GM20000 (cell line): ENCODE measurements around the gene RNF40.

Source experiments
- DNase-seq: peaks from one replicate; pipeline ENCODE4 v3.0.0; 2012; ENCODE audit warnings: low spot score
- TF ChIP-seq, protein P1 (sequence below): IDR thresholded peaks from 2 replicates; pipeline ENCODE4 v1.5.1; 2012; ENCODE audit warnings: mild to moderate bottlenecking, control low read depth; ENCODE audit errors: extremely low read depth, missing control alignments

Gene RNF40

DNA sequence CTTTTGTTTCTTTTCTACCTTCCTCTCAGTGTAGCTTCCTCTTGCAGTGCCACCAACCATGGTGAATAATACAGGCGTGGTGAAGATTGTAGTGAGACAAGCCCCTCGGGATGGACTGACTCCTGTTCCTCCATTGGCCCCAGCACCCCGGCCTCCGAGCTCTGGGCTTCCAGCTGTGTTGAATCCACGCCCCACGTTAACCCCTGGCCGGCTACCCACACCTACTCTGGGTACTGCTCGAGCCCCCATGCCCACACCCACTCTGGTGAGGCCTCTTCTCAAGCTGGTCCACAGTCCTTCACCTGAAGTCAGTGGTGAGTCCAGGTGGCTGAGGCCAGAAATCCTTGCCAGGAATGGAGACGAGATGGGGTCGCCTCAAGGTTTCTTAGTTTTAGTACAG is 39.2 kb upstream of the RNF40 start:
- DNase-seq: no peak

DNA sequence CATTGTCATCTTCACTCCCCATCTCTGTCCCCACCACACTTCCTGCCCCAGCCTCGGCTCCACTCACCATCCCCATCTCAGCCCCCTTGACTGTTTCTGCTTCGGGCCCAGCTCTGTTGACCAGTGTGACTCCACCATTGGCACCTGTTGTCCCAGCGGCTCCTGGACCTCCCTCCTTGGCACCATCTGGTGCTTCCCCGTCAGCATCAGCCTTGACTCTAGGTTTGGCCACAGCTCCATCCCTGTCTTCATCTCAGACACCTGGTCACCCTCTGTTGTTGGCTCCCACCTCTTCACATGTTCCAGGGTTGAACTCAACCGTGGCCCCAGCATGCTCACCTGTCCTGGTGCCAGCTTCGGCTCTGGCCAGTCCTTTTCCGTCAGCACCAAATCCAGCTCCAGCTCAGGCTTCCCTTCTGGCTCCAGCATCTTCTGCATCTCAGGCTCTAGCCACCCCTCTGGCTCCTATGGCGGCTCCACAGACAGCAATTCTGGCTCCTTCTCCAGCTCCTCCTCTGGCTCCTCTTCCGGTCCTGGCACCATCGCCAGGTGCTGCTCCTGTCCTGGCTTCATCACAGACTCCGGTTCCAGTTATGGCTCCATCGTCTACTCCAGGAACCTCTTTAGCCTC is 38.3 kb upstream of the RNF40 start:
- TF ChIP-seq, protein P1, sequence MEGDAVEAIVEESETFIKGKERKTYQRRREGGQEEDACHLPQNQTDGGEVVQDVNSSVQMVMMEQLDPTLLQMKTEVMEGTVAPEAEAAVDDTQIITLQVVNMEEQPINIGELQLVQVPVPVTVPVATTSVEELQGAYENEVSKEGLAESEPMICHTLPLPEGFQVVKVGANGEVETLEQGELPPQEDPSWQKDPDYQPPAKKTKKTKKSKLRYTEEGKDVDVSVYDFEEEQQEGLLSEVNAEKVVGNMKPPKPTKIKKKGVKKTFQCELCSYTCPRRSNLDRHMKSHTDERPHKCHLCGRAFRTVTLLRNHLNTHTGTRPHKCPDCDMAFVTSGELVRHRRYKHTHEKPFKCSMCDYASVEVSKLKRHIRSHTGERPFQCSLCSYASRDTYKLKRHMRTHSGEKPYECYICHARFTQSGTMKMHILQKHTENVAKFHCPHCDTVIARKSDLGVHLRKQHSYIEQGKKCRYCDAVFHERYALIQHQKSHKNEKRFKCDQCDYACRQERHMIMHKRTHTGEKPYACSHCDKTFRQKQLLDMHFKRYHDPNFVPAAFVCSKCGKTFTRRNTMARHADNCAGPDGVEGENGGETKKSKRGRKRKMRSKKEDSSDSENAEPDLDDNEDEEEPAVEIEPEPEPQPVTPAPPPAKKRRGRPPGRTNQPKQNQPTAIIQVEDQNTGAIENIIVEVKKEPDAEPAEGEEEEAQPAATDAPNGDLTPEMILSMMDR: no peak
- no peak for DNase-seq

More for the DNA sequence above, 39.2 kb upstream of the RNF40 start:
- TF ChIP-seq, protein P1: no peak

DNA sequence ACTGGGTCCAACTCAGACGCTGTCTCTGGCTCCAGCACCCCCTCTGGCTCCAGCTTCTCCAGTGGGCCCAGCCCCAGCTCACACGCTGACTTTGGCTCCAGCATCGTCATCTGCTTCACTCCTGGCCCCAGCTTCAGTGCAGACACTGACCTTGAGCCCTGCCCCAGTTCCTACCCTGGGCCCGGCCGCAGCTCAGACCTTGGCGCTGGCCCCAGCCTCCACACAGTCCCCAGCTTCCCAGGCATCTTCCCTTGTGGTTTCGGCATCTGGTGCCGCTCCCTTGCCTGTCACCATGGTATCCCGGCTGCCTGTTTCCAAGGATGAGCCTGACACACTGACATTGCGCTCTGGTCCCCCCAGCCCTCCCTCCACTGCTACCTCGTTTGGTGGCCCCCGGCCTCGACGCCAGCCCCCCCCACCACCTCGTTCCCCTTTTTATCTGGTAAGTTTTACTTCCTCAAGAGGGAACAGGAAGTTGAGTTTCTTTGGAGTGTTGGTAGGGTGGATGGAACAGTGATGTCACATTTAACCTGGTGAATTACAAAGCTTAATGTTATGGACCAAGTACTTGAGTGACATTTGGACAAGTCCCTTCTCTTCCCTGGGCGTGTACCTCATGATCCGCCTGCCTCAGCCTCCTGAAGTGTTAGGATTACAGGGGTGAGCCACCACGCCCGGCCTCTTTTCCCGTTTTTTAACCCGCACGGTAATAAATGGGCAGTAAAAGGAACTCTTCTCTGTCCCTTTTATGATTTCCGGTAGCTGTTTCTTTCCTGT is 37.3 kb upstream of the RNF40 start:
- TF ChIP-seq, protein P1: no peak
- no peak for DNase-seq

DNA sequence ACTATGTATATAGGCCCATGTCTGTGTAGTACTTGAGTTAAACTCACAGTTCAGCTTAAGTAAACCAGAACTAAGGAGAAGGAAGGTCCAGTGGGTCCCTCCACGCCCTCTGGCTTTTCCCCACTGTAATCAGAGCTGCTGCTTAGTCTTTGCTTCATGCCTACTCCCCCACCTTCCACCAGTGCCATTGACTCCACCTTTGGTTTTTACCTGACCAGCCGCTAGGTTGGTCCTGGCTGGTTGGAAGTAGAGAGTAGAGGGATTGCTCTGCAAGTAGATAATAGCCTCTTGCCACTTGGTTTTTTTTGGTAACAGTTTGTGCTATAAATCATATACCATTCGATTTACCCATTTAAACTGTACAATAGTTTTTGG is 36.7 kb upstream of the RNF40 start:
- TF ChIP-seq, protein P1: no peak
- no peak for DNase-seq

DNA sequence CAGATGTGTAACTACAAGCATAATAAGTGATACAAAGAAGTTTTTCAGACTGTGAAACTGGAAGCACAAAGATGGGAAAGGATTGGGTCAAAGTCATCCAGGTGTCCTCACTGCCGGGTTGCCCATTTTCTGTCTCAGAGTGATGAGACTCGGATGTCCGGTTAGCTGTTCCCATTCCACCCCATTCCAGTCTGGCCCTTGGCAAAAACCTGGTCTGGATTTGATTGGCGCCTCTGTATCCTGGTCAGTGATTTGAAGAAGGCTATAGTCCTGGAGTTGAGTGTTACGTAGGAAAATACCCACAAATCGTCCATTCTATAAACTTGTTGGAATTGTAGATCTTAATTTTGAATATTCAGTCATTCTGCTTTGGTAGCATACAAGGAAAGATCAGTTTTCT is 33.8 kb upstream of the RNF40 start:
- no peak for DNase-seq
- TF ChIP-seq, protein P1: no peak

DNA sequence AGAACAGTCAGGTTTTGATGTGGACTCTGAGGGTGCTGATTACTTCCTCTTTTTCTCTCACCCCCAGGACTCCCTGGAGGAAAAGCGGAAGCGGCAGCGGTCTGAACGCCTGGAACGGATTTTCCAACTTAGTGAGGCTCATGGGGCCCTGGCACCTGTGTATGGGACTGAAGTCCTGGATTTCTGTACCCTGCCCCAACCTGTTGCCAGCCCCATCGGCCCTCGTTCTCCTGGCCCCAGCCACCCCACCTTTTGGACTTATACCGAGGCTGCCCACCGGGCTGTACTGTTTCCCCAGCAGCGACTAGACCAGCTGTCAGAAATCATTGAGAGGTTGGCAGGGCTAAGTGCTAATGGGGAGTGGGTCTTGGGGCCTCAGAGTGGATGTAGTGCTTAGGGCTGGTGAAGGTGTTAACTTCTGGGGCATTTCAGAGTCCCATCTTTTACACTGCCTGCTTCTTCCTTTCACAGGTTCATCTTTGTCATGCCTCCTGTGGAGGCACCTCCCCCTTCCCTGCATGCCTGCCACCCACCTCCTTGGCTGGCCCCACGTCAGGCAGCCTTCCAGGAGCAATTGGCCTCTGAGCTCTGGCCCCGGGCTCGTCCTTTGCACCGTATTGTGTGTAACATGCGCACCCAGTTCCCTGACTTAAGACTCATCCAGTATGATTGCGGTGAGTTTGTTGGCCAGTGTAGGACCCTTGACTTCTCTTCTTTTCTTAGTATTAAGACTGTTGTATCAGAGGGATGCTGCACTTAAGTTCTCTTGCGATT is 33.0 kb upstream of the RNF40 start:
- DNase-seq: no peak
- TF ChIP-seq, protein P1: no peak

DNA sequence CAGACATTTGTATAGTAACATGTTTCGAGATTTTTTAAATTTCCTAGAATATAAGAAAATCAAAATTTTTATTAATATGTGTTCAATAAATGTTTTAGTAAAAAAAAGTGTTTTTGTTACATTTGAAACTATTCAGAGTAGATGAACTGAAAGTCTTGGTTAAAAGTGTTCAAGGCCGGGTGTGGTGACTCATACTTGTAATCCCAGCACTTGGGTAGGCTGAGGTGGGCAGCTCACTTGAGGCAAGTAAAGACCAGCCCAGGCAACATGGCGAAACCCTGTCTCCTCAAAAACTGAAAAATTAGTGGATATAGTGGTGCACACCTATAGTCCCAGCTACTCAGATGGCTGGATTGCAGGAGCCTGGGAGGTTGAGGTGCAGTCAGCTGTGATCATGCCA is 30.7 kb upstream of the RNF40 start:
- TF ChIP-seq, protein P1: no peak
- no peak for DNase-seq
